Activated T-helper 17 cell treated with anti-CD3 and anti-CD28 coated beads, Interleukin-2, amount 50 U/mL, for 72 hours (primary cell): ENCODE measurements around the gene ASCC2. TPM values are rescaled to one million over a fixed set of nuclear protein-coding genes. Genes with fewer than 3 reads are reported as not detected.
A peak's percentile ranks its signal among the peaks of the same experiment; 100 is the strongest.

Experiments
- ATAC-seq: fragments of 150-1000 bp; cut with Tn5 transposase; replicated peaks from 2 replicates; pipeline ENCODE4 v1.10.0; 2021; ENCODE audit warnings: mild to moderate bottlenecking, moderate library complexity
- H3K27ac Mint-ChIP-seq: one replicate; pipeline ENCODE4 v1.8.0; 2022; ENCODE audit warnings: mixed read lengths
- H3K27me3 Mint-ChIP-seq: one replicate; pipeline ENCODE4 v1.8.0; 2022; ENCODE audit warnings: mixed read lengths
- H3K36me3 Mint-ChIP-seq: one replicate; pipeline ENCODE4 v1.8.0; 2022; ENCODE audit warnings: low read depth, mild to moderate bottlenecking, mixed read lengths
- H3K4me1 Mint-ChIP-seq: one replicate; pipeline ENCODE4 v1.8.0; 2022; ENCODE audit warnings: mixed read lengths
- H3K4me3 Mint-ChIP-seq: one replicate; pipeline ENCODE4 v1.8.0; 2022; ENCODE audit warnings: mild to moderate bottlenecking, mixed read lengths
- H3K9me3 Mint-ChIP-seq: one replicate; pipeline ENCODE4 v1.8.0; 2022; ENCODE audit warnings: mixed read lengths
- total RNA-seq, 2 donors: library from RNA; stranded (reverse); gene quantifications; one replicate each; pipeline ENCODE4 v1.2.3, GENCODE V29; 2022

The ASCC2 gene
- 10 to 100 TPM; 62.0 to 79.4 TPM for total RNA-seq

GRCh38 chr22:29837741-29838598, at the start of gene ASCC2:
TSS of gene ASCC2 (minus strand) at chr22:29838274. CDS start at chr22:29832325, 5,949 bp downstream.
- H3K27ac Mint-ChIP-seq = peak within 1 kb of the TSS; percentile 97
- H3K27me3 Mint-ChIP-seq = no peaks in the 10 kb centered on the region
- no peaks in the 10 kb centered on the region for H3K9me3 Mint-ChIP-seq
- H3K4me1 Mint-ChIP-seq = peaks cover 17% of the 10 kb centered on the region
- peaks cover 30% of the 10 kb centered on the region for H3K36me3 Mint-ChIP-seq
- ATAC-seq = peak; percentile 99
- H3K4me3 Mint-ChIP-seq = peak within 1 kb of the TSS; percentile 98

- Mint-ChIP-seq H3K36me3 (no peaks in the 10 kb centered on the region), H3K9me3 (no peaks in the 10 kb centered on the region), H3K27ac (no peak overlapping the region), H3K4me1 (peaks cover 7% of the 10 kb centered on the region), H3K27me3 (no peaks in the 10 kb centered on the region), H3K4me3 (no peak overlapping the region)
- no peak for ATAC-seq
Measured at GRCh38 chr22:29887358-29887757, 49.3 kb upstream of the ASCC2 start.

GRCh38 chr22:29886596-29886995, 48.5 kb upstream of the ASCC2 start:
- no peaks in the 10 kb centered on the region for H3K27me3 Mint-ChIP-seq
- ATAC-seq = no peak
- peaks cover 3% of the 10 kb centered on the region for H3K4me1 Mint-ChIP-seq
- H3K36me3 Mint-ChIP-seq = no peaks in the 10 kb centered on the region
- H3K9me3 Mint-ChIP-seq = no peaks in the 10 kb centered on the region
- H3K27ac Mint-ChIP-seq = no peak overlapping the region
- no peak overlapping the region for H3K4me3 Mint-ChIP-seq

GRCh38 chr22:29885610-29886009, 47.5 kb upstream of the ASCC2 start:
- no peaks in the 10 kb centered on the region for H3K36me3 Mint-ChIP-seq
- peaks cover 3% of the 10 kb centered on the region for H3K4me1 Mint-ChIP-seq
- no peak overlapping the region for H3K27ac Mint-ChIP-seq
- H3K9me3 Mint-ChIP-seq = no peaks in the 10 kb centered on the region
- H3K27me3 Mint-ChIP-seq = no peaks in the 10 kb centered on the region
- no peak overlapping the region for H3K4me3 Mint-ChIP-seq
- ATAC-seq = no peak

- Mint-ChIP-seq H3K9me3 (no peaks in the 10 kb centered on the region), H3K4me1 (peaks cover 3% of the 10 kb centered on the region), H3K27ac (peak overlapping the region; percentile 86), H3K36me3 (no peaks in the 10 kb centered on the region), H3K4me3 (no peak overlapping the region), H3K27me3 (no peaks in the 10 kb centered on the region)
- peak; percentile 19 for ATAC-seq
Measured at GRCh38 chr22:29883775-29884097, 45.7 kb upstream of the ASCC2 start.

- Mint-ChIP-seq H3K27ac (peak within 1 kb of the TSS; percentile 86), H3K4me1 (no peaks in the 10 kb centered on the region), H3K9me3 (no peaks in the 10 kb centered on the region), H3K36me3 (no peaks in the 10 kb centered on the region), H3K4me3 (peak within 1 kb of the TSS; percentile 21), H3K27me3 (no peaks in the 10 kb centered on the region)
- ATAC-seq = peak; percentile 90
Measured at GRCh38 chr22:29883045-29883774, 45.1 kb upstream of the ASCC2 start, which contains the start of gene MTMR3. TSS of gene MTMR3 (plus strand) at chr22:29883174. CDS start at chr22:29971060, 87,886 bp downstream.

GRCh38 chr22:29882716-29883044, 44.6 kb upstream of the ASCC2 start:
- no peak overlapping the region for H3K4me3 Mint-ChIP-seq
- H3K27me3 Mint-ChIP-seq = no peaks in the 10 kb centered on the region
- no peaks in the 10 kb centered on the region for H3K36me3 Mint-ChIP-seq
- H3K9me3 Mint-ChIP-seq = no peaks in the 10 kb centered on the region
- no peak for ATAC-seq
- H3K27ac Mint-ChIP-seq = no peak overlapping the region
- H3K4me1 Mint-ChIP-seq = no peaks in the 10 kb centered on the region

- Mint-ChIP-seq H3K4me1 (no peaks in the 10 kb centered on the region), H3K4me3 (no peak overlapping the region), H3K36me3 (no peaks in the 10 kb centered on the region), H3K9me3 (no peaks in the 10 kb centered on the region), H3K27ac (no peak overlapping the region), H3K27me3 (no peaks in the 10 kb centered on the region)
- peak; percentile 25 for ATAC-seq
Measured at GRCh38 chr22:29879753-29880152, 41.7 kb upstream of the ASCC2 start.

GRCh38 chr22:29877620-29878019, 39.5 kb upstream of the ASCC2 start:
- Mint-ChIP-seq H3K4me1 (no peaks in the 10 kb centered on the region), H3K4me3 (no peak overlapping the region), H3K9me3 (no peaks in the 10 kb centered on the region), H3K27ac (no peak overlapping the region), H3K27me3 (no peaks in the 10 kb centered on the region), H3K36me3 (no peaks in the 10 kb centered on the region)
- no peak for ATAC-seq

- H3K9me3 Mint-ChIP-seq = no peaks in the 10 kb centered on the region
- no peaks in the 10 kb centered on the region for H3K27me3 Mint-ChIP-seq
- H3K4me1 Mint-ChIP-seq = peaks cover 5% of the 10 kb centered on the region
- H3K36me3 Mint-ChIP-seq = no peaks in the 10 kb centered on the region
- no peak overlapping the region for H3K27ac Mint-ChIP-seq
- no peak overlapping the region for H3K4me3 Mint-ChIP-seq
- ATAC-seq = peak; percentile 37
Measured at GRCh38 chr22:29873943-29874342, 35.9 kb upstream of the ASCC2 start.

- Mint-ChIP-seq H3K4me3 (no peak overlapping the region), H3K4me1 (peaks cover 5% of the 10 kb centered on the region), H3K27ac (no peak overlapping the region), H3K9me3 (no peaks in the 10 kb centered on the region), H3K27me3 (peaks cover 2% of the 10 kb centered on the region), H3K36me3 (no peaks in the 10 kb centered on the region)
- no peak for ATAC-seq
Measured at GRCh38 chr22:29872989-29873388, 34.9 kb upstream of the ASCC2 start.

- Mint-ChIP-seq H3K4me1 (peaks cover 5% of the 10 kb centered on the region), H3K9me3 (no peaks in the 10 kb centered on the region), H3K36me3 (no peaks in the 10 kb centered on the region), H3K27ac (no peak overlapping the region), H3K4me3 (no peak overlapping the region), H3K27me3 (peaks cover 4% of the 10 kb centered on the region)
- no peak for ATAC-seq
Measured at GRCh38 chr22:29872144-29872893, 34.2 kb upstream of the ASCC2 start.

GRCh38 chr22:29871684-29872083, 33.6 kb upstream of the ASCC2 start:
- no peaks in the 10 kb centered on the region for H3K36me3 Mint-ChIP-seq
- ATAC-seq = no peak
- H3K9me3 Mint-ChIP-seq = no peaks in the 10 kb centered on the region
- peaks cover 5% of the 10 kb centered on the region for H3K4me1 Mint-ChIP-seq
- H3K27ac Mint-ChIP-seq = no peak overlapping the region
- peaks cover 4% of the 10 kb centered on the region for H3K27me3 Mint-ChIP-seq
- no peak overlapping the region for H3K4me3 Mint-ChIP-seq

GRCh38 chr22:29870574-29870973, 32.5 kb upstream of the ASCC2 start:
- H3K9me3 Mint-ChIP-seq = no peaks in the 10 kb centered on the region
- H3K4me1 Mint-ChIP-seq = peaks cover 5% of the 10 kb centered on the region
- H3K27ac Mint-ChIP-seq = no peak overlapping the region
- peak; percentile 47 for ATAC-seq
- no peak overlapping the region for H3K4me3 Mint-ChIP-seq
- H3K27me3 Mint-ChIP-seq = peaks cover 4% of the 10 kb centered on the region
- no peaks in the 10 kb centered on the region for H3K36me3 Mint-ChIP-seq
